PFSK-1 (cell line): ENCODE data around the gene ERN2.

Experiments
- REST ChIP-seq, 2 experiments: IDR thresholded peaks; 2 replicates each; pipeline versions ENCODE4 v1.6.1 to v1.8.0; 2011 to 2012; ENCODE audit warnings: low read depth in 2 of 2, low read length in 2 of 2, control low read depth in 1 of 2, inconsistent platforms in 1 of 2, mild to moderate bottlenecking in 1 of 2, moderate library complexity in 1 of 2; ENCODE audit not compliant: insufficient read depth in 1 of 2
- SIN3A ChIP-seq: IDR thresholded peaks from 2 replicates; pipeline ENCODE4 v1.6.1; 2012; ENCODE audit warnings: mild to moderate bottlenecking, low read length, moderate library complexity, borderline replicate concordance; ENCODE audit not compliant: insufficient read depth

GRCh38 chr16:23694265-23694643 is 18.8 kb downstream of the ERN2 start:
- TF ChIP-seq REST (IDR thresholded peaks at IDR 0.05; ENCODE audit: insufficient read depth in 1 of 2, low read depth in 2 of 2, low read length in 2 of 2) (no peak), SIN3A (no peak)
